AG04450 (cell line): Measurements from ENCODE around the gene ORC1. TPM values are rescaled to one million over a fixed set of nuclear protein-coding genes. Genes with fewer than 3 reads are reported as not detected.

Experiments
- CTCF ChIA-PET: fragments of 300-600, 350-600 bp; formaldehyde crosslinking; extraction: SDS; loops from one replicate; lab custom pipeline; 2022; ENCODE audit warnings: antibody characterized with exemption, inconsistent platforms; lab: Charles Lee
- POLR2A ChIA-PET: fragments of 350-600 bp; formaldehyde crosslinking; extraction: SDS; loops from one replicate; lab custom pipeline; 2021; ENCODE audit warnings: antibody characterized with exemption, inconsistent platforms; lab: Yijun Ruan, JAX
- DNase-seq: peaks from one replicate; pipeline ENCODE4 v3.0.0-alpha.2; 2011; ENCODE audit warnings: low read depth, low spot score
- H3K27ac ChIP-seq: one replicate; pipeline ENCODE4 v1.5.1; 2012; ENCODE audit warnings: low read depth, low read length, control low read depth
- H3K27me3 ChIP-seq: one replicate; pipeline ENCODE4 v1.6.0; 2012; ENCODE audit warnings: low read length; ENCODE audit not compliant: control insufficient read depth, insufficient read depth
- H3K4me3 ChIP-seq: 2 replicates; pipeline ENCODE4 v1.5.1; 2011; ENCODE audit warnings: mild to moderate bottlenecking, low read depth, low read length, control low read depth
- H3K9me3 ChIP-seq: 2 replicates; pipeline ENCODE4 v1.5.1; 2012; ENCODE audit warnings: low read length; ENCODE audit not compliant: control insufficient read depth, insufficient read depth
- polyA plus RNA-seq: library from polyadenylated mRNA; depleted of rRNA; stranded (reverse); fragments of >200 nt; gene quantifications from 2 replicates; pipeline ENCODE4 v1.2.3, GENCODE V29; 2011
- TF ChIP-seq, protein P1 (sequence below): IDR thresholded peaks from 2 replicates; pipeline ENCODE4 v1.5.1; 2011; ENCODE audit warnings: low read depth, low read length, control low read depth, inconsistent platforms

ORC1 gene
- polyA plus RNA-seq, 1 experiment = 2.3 TPM

DNA sequence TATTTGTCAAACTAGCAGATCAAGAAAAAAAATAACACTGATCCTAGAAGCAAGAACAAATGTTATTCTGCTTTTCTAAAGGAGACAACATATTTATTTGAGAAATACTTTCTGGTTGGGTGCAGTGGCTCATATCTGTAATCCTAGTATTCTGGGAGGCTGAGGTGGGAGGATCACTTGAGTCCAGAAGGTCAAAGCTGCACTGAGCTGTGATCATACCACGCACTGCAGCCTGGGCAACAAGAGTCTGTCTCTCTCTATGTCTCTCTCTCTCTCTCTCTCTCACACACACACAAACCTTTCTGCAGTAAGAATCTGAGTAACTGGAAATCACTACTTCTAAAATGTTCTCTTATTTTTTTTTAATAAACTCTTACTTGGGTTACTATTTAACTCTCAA is 31.4 kb upstream of the ORC1 start:
- CTCF ChIA-PET = no interaction called here
- H3K27ac ChIP-seq = no peak overlapping the region
- H3K27me3 ChIP-seq = no peaks in the 10 kb centered on the region
- DNase-seq = no peak
- no peaks in the 10 kb centered on the region for H3K9me3 ChIP-seq
- H3K4me3 ChIP-seq = no peak overlapping the region
- POLR2A ChIA-PET = no interaction called here
- TF ChIP-seq, protein P1, sequence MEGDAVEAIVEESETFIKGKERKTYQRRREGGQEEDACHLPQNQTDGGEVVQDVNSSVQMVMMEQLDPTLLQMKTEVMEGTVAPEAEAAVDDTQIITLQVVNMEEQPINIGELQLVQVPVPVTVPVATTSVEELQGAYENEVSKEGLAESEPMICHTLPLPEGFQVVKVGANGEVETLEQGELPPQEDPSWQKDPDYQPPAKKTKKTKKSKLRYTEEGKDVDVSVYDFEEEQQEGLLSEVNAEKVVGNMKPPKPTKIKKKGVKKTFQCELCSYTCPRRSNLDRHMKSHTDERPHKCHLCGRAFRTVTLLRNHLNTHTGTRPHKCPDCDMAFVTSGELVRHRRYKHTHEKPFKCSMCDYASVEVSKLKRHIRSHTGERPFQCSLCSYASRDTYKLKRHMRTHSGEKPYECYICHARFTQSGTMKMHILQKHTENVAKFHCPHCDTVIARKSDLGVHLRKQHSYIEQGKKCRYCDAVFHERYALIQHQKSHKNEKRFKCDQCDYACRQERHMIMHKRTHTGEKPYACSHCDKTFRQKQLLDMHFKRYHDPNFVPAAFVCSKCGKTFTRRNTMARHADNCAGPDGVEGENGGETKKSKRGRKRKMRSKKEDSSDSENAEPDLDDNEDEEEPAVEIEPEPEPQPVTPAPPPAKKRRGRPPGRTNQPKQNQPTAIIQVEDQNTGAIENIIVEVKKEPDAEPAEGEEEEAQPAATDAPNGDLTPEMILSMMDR = no peak

GRCh38 chr1:52435211-52435610 is 31.0 kb upstream of the ORC1 start:
- Histone ChIP-seq H3K27ac (no peak overlapping the region), H3K9me3 (no peaks in the 10 kb centered on the region), H3K27me3 (no peaks in the 10 kb centered on the region), H3K4me3 (no peak overlapping the region)
- no peak for DNase-seq
- TF ChIP-seq, protein P1 = no peak
- CTCF ChIA-PET = no interaction called here
- POLR2A ChIA-PET = no interaction called here

DNA sequence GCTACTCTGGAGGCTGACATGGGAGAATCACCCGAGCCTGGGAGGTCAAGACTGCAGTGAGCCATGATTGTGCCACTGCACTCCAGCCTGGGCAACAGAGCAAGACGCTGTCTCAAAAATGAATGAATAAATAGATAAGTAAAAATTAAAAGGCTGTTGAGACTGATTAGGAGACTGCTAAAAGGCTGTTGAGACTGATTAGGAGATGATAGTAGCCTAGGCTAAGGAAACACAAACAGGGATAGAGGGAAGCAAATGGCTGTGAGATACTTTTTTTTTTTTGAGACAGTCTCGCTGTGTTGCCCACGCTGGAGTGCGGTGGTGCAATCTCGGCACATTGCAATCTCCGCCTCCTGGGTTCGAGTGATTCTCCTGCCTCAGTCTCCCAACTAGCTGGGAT is 28.6 kb upstream of the ORC1 start:
- Histone ChIP-seq H3K9me3 (no peaks in the 10 kb centered on the region), H3K27me3 (no peaks in the 10 kb centered on the region), H3K4me3 (no peak overlapping the region), H3K27ac (no peak overlapping the region)
- TF ChIP-seq, protein P1 = no peak
- CTCF ChIA-PET = interaction anchor here (0.6 kb wide), 1 partner anchor 90 kb away, joined by 6 read pairs; no protein-coding TSS in a partner anchor
- POLR2A ChIA-PET = no interaction called here
- no peak for DNase-seq

DNA sequence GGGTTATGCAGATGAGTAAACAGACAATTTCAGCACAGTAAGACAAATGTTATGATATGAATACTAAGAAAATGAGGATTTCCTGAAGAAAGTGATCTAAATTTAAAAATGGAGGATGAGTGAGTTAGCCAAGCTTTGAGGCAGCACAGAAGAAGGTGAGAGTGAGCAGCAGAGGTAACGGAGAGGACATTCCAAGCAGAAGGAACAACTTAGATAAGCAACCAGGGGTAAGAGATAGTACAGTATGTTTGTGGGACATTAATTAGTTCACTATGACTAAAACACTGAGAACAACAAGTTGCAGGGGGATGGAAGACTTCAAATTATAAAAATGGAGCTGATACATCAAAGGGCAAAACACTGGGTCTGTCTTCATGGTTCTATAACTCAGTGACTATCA is 22.9 kb upstream of the ORC1 start:
- no peaks in the 10 kb centered on the region for H3K27me3 ChIP-seq
- POLR2A ChIA-PET = interaction anchor here (0.5 kb wide), 1 partner anchor 315 kb away, joined by 3 read pairs; no protein-coding TSS in a partner anchor
- TF ChIP-seq, protein P1 = no peak
- CTCF ChIA-PET = interaction anchor here (0.6 to 1.8 kb wide), 2 partner anchors 259 to 495 kb away, joined by 5 to 12 read pairs; no protein-coding TSS in a partner anchor
- H3K27ac ChIP-seq = no peak overlapping the region
- no peak for DNase-seq
- H3K4me3 ChIP-seq = no peak overlapping the region
- H3K9me3 ChIP-seq = no peaks in the 10 kb centered on the region

DNA sequence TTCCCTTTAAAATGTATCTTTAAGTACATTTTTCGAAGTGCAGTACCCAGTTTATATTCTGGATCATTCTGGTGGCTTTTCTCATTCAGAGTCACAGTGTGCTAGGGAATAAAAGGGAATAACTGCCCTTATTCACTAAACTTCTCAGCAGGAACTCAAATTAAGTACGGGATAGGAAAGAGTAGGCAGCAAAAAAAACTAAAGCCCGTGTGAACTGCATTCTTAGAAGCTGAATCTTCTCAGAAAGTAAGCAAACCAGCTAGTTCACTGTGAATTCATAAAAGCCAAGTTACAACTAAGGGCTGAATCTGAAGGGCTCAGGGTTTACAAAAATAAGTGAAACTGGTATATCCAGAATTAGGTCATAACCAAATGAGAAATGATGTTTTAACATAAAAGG is 22.1 kb upstream of the ORC1 start:
- Histone ChIP-seq H3K9me3 (no peaks in the 10 kb centered on the region), H3K27me3 (no peaks in the 10 kb centered on the region), H3K27ac (no peak overlapping the region), H3K4me3 (no peak overlapping the region)
- TF ChIP-seq, protein P1 = no peak
- ChIA-PET CTCF (interaction anchor here (1.8 kb wide), 1 partner anchor 260 kb away, joined by 12 read pairs; no protein-coding TSS in a partner anchor), POLR2A (interaction anchor here (1.0 kb wide), 1 partner anchor 21 kb away, joined by 3 read pairs; no protein-coding TSS in a partner anchor)
- peak; percentile 45 for DNase-seq
